ENCODE data around the gene IKBKE. TPM values are rescaled to one million over a fixed set of nuclear protein-coding genes. Genes with fewer than 3 reads are reported as not detected.

Gene IKBKE
- total RNA-seq, 1 experiment from 2014 or later = 6.4 TPM

DNA sequence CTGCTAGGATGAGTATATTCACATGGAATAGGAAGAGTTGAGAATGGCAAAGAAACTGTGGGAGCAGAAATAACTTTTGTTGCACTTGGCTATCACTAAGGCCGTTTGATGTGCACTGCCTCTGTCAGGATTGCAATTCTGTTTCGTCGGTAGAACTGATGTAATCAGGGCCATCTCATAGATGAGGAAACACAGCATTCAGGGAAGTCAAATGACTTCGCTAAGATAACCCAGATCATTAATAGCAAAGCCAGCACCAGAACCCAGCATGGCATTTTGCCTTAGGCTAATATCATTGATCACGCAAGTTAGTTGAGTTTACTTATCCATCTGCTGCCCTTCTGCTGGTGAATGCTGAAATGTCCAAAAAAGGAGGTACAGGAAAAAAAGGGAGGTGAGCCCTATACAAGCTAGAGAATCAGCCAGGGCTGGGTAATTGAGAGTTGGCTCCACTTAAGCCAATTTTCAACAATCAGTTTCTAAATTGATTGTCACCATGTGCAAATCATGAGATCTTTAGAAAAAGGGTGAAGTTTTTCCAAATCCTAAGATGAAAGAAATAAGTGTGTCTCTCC lies 44.6 kb downstream of the IKBKE start:
- ChIA-PET POLR2A (no interaction called here), CTCF (no interaction called here)
- ATAC-seq (no peak), DNase-seq (ENCODE audit: low read depth, low spot score) (no peak)
- intact Hi-C loops (cut with micrococcal nuclease; ENCODE audit: unreplicated experiment) (no loop called here), in situ Hi-C loops (cut with HindIII; ENCODE audit: low pct_unique_long_range_greater_than_20kb, low sequenced_read_pairs) (no loop called here)
- Histone ChIP-seq H3K36me3 (ENCODE audit: control insufficient read depth, insufficient read depth, low read length) (no peaks in the 10 kb centered on the region), H3K9me3 (ENCODE audit: control insufficient read depth, insufficient read depth, low read depth, low read length) (no peaks in the 10 kb centered on the region), H3K27me3 (ENCODE audit: control insufficient read depth, insufficient read depth, low read length) (no peaks in the 10 kb centered on the region; the same call in 1 of the 2 replicates), H3K4me3 (ENCODE audit: low read depth in 2 of 2, low read length in 2 of 2) (no peak overlapping the region), H3K27ac (ENCODE audit: low read length) (no peak overlapping the region), H3K4me1 (ENCODE audit: control insufficient read depth, insufficient read depth, low read length) (no peaks in the 10 kb centered on the region)
- no peak for TF ChIP-seq CTCF (IDR thresholded peaks at IDR 0.05)
- TF ChIP-seq SIN3A (IDR thresholded peaks at IDR 0.05; ENCODE audit: borderline replicate concordance, insufficient read depth, low read depth, low read length) = no peak
- no peak for TF ChIP-seq POLR2AphosphoS5 (IDR thresholded peaks at IDR 0.05; ENCODE audit: low read depth, low read length)
- TF ChIP-seq, protein P1, sequence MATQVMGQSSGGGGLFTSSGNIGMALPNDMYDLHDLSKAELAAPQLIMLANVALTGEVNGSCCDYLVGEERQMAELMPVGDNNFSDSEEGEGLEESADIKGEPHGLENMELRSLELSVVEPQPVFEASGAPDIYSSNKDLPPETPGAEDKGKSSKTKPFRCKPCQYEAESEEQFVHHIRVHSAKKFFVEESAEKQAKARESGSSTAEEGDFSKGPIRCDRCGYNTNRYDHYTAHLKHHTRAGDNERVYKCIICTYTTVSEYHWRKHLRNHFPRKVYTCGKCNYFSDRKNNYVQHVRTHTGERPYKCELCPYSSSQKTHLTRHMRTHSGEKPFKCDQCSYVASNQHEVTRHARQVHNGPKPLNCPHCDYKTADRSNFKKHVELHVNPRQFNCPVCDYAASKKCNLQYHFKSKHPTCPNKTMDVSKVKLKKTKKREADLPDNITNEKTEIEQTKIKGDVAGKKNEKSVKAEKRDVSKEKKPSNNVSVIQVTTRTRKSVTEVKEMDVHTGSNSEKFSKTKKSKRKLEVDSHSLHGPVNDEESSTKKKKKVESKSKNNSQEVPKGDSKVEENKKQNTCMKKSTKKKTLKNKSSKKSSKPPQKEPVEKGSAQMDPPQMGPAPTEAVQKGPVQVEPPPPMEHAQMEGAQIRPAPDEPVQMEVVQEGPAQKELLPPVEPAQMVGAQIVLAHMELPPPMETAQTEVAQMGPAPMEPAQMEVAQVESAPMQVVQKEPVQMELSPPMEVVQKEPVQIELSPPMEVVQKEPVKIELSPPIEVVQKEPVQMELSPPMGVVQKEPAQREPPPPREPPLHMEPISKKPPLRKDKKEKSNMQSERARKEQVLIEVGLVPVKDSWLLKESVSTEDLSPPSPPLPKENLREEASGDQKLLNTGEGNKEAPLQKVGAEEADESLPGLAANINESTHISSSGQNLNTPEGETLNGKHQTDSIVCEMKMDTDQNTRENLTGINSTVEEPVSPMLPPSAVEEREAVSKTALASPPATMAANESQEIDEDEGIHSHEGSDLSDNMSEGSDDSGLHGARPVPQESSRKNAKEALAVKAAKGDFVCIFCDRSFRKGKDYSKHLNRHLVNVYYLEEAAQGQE (IDR thresholded peaks at IDR 0.05; ENCODE audit: insufficient read depth in 1 of 2, low read depth in 2 of 2, low read length in 1 of 2) = no peak
- TF ChIP-seq TCF7L2 (IDR thresholded peaks at IDR 0.05; ENCODE audit: low read depth, low read length) = no peak
- no TSS peak for BruUV-seq (replicated peaks)

GRCh38 chr1:206516728-206516990 lies 46.4 kb downstream of the IKBKE start:
- no peak for DNase-seq (ENCODE audit: low read depth, low spot score)
- in situ Hi-C loops (cut with HindIII; ENCODE audit: low pct_unique_long_range_greater_than_20kb, low sequenced_read_pairs) (no loop called here), intact Hi-C loops (cut with micrococcal nuclease; ENCODE audit: unreplicated experiment) (no loop called here)
- BruUV-seq (replicated peaks) = no TSS peak
- no peaks in the 10 kb centered on the region for H3K9me3 ChIP-seq (ENCODE audit: control insufficient read depth, insufficient read depth, low read depth, low read length)
- CTCF ChIA-PET = no interaction called here
- H3K27me3 ChIP-seq (ENCODE audit: control insufficient read depth, insufficient read depth, low read length) = no peaks in the 10 kb centered on the region
- H3K4me3 ChIP-seq (ENCODE audit: low read depth in 2 of 2, low read length in 2 of 2) = no peak overlapping the region
- no peak overlapping the region for H3K27ac ChIP-seq (ENCODE audit: low read length)
- TF ChIP-seq, protein P1 (IDR thresholded peaks at IDR 0.05; ENCODE audit: insufficient read depth in 1 of 2, low read depth in 2 of 2, low read length in 1 of 2) = no peak
- no peak for TF ChIP-seq CTCF (IDR thresholded peaks at IDR 0.05)
- TF ChIP-seq TCF7L2 (IDR thresholded peaks at IDR 0.05; ENCODE audit: low read depth, low read length) = no peak
- no peak for TF ChIP-seq POLR2AphosphoS5 (IDR thresholded peaks at IDR 0.05; ENCODE audit: low read depth, low read length)
- TF ChIP-seq SIN3A (IDR thresholded peaks at IDR 0.05; ENCODE audit: borderline replicate concordance, insufficient read depth, low read depth, low read length) = no peak
- no peak for ATAC-seq
- POLR2A ChIA-PET = no interaction called here
- no peaks in the 10 kb centered on the region for H3K36me3 ChIP-seq (ENCODE audit: control insufficient read depth, insufficient read depth, low read length)
- H3K4me1 ChIP-seq (ENCODE audit: control insufficient read depth, insufficient read depth, low read length) = no peaks in the 10 kb centered on the region
